ENCODE measurements around the gene PRRG4. TPM values are rescaled to one million over a fixed set of nuclear protein-coding genes. Genes with fewer than 3 reads are reported as not detected.

Gene PRRG4
- total RNA-seq, 1 donor from 2014 or later = 4.7 TPM

GRCh38 chr11:32830796-32831195 lies 1.1 kb downstream of the PRRG4 start:
- Mint-ChIP-seq H3K9me3 (no peaks in the 10 kb centered on the region), H3K27me3 (ENCODE audit: low read depth) (peaks cover 31% of the 10 kb centered on the region), H3K4me1 (peaks cover 18% of the 10 kb centered on the region), H3K36me3 (peaks cover 6% of the 10 kb centered on the region), H3K4me3 (peak overlapping the region; percentile 69), H3K27ac (peak overlapping the region; percentile 57)
- no peak for TF ChIP-seq CTCF (IDR thresholded peaks at IDR 0.05; ENCODE audit: unreplicated experiment)
- no peak for DNase-seq (ENCODE audit: low spot score in 2 of 2, unreplicated experiment in 2 of 2)

GRCh38 chr11:32831221-32831620 lies 1.5 kb downstream of the PRRG4 start:
- Mint-ChIP-seq H3K4me1 (peaks cover 18% of the 10 kb centered on the region), H3K4me3 (peak overlapping the region; percentile 69), H3K36me3 (peaks cover 6% of the 10 kb centered on the region), H3K9me3 (no peaks in the 10 kb centered on the region), H3K27me3 (ENCODE audit: low read depth) (peaks cover 31% of the 10 kb centered on the region), H3K27ac (peak overlapping the region; percentile 57)
- TF ChIP-seq CTCF (IDR thresholded peaks at IDR 0.05; ENCODE audit: unreplicated experiment) = no peak
- no peak for DNase-seq (ENCODE audit: low spot score in 2 of 2, unreplicated experiment in 2 of 2)

GRCh38 chr11:32833921-32834320 lies 4.2 kb downstream of the PRRG4 start:
- peaks cover 21% of the 10 kb centered on the region for H3K4me1 Mint-ChIP-seq
- no peak for DNase-seq (ENCODE audit: low spot score in 2 of 2, unreplicated experiment in 2 of 2)
- no peak for TF ChIP-seq CTCF (IDR thresholded peaks at IDR 0.05; ENCODE audit: unreplicated experiment)
- peaks cover 25% of the 10 kb centered on the region for H3K27me3 Mint-ChIP-seq (ENCODE audit: low read depth)
- no peaks in the 10 kb centered on the region for H3K9me3 Mint-ChIP-seq
- H3K4me3 Mint-ChIP-seq = no peak overlapping the region
- H3K36me3 Mint-ChIP-seq = peaks cover 6% of the 10 kb centered on the region
- H3K27ac Mint-ChIP-seq = no peak overlapping the region

GRCh38 chr11:32836946-32837345 lies 7.2 kb downstream of the PRRG4 start:
- Mint-ChIP-seq H3K4me1 (peaks cover 12% of the 10 kb centered on the region), H3K4me3 (no peak overlapping the region), H3K27ac (no peak overlapping the region), H3K9me3 (no peaks in the 10 kb centered on the region), H3K36me3 (peaks cover 8% of the 10 kb centered on the region), H3K27me3 (ENCODE audit: low read depth) (peaks cover 4% of the 10 kb centered on the region)
- DNase-seq (ENCODE audit: low spot score in 2 of 2, unreplicated experiment in 2 of 2) = no peak
- TF ChIP-seq CTCF (IDR thresholded peaks at IDR 0.05; ENCODE audit: unreplicated experiment) = no peak

- H3K4me3 Mint-ChIP-seq = peak overlapping the region; percentile 7
- TF ChIP-seq CTCF (IDR thresholded peaks at IDR 0.05; ENCODE audit: unreplicated experiment) = no peak
- H3K27me3 Mint-ChIP-seq (ENCODE audit: low read depth) = no peaks in the 10 kb centered on the region
- peaks cover 8% of the 10 kb centered on the region for H3K36me3 Mint-ChIP-seq
- no peaks in the 10 kb centered on the region for H3K9me3 Mint-ChIP-seq
- peak overlapping the region; percentile 66 for H3K27ac Mint-ChIP-seq
- H3K4me1 Mint-ChIP-seq = peaks cover 12% of the 10 kb centered on the region
- no peak for DNase-seq (ENCODE audit: low spot score in 2 of 2, unreplicated experiment in 2 of 2)
These were observed 9.0 kb downstream of the PRRG4 start for GRCh38 chr11:32838505-32839274.
